ENCODE data around the gene MZB1. TPM values are rescaled to one million over a fixed set of nuclear protein-coding genes. Genes with fewer than 3 reads are reported as not detected.

Gene MZB1
- total and polyA plus RNA-seq, 2 of the 13 experiments (the other 11 are each of a cell fraction or from before 2014, with no cell fraction given): 0.31 to 0.40 TPM

- TF ChIP-seq REST (IDR thresholded peaks at IDR 0.05; ENCODE audit: borderline replicate concordance in 1 of 2, low read depth in 1 of 2, low read length in 2 of 2): no peak; a peak in 1 of 4 replicates
- 0 out of 2 replicates have a peak, but pooled peaks have one; percentile 74 for TF ChIP-seq ZNF576 (CRISPR knock-in tag; IDR thresholded peaks at IDR 0.05)
- TF ChIP-seq PBX2 (CRISPR knock-in tag; IDR thresholded peaks at IDR 0.05): no peak
- TF ChIP-seq SOX13 (IDR thresholded peaks at IDR 0.05): peak; percentile 71; the same call in 1 of the 2 replicates
- TF ChIP-seq SOX13 (CRISPR knock-in tag; conservative IDR thresholded peaks at IDR 0.05 in 1 of 2, IDR thresholded peaks at IDR 0.05 in 1 of 2): peak in 1 of 2 experiments; percentile 90; a peak in 2 of 4 replicates
- peak; percentile 56; the same call in 1 of the 2 replicates for TF ChIP-seq ZNF232 (CRISPR knock-in tag; IDR thresholded peaks at IDR 0.05; ENCODE audit: borderline replicate concordance)
- no peak for TF ChIP-seq HMGXB3 (CRISPR knock-in tag; IDR thresholded peaks at IDR 0.05; ENCODE audit: borderline replicate concordance)
- TF ChIP-seq ZNF337 (CRISPR knock-in tag; IDR thresholded peaks at IDR 0.05; ENCODE audit: borderline replicate concordance, low read depth): 0 out of 2 replicates have a peak, but pooled peaks have one; percentile 68
- peak; percentile 76 for TF ChIP-seq ERF (CRISPR knock-in tag; IDR thresholded peaks at IDR 0.05)
- TF ChIP-seq TSC22D2 (CRISPR knock-in tag; IDR thresholded peaks at IDR 0.05; ENCODE audit: borderline replicate concordance): no peak
- TF ChIP-seq STAT6 (CRISPR knock-in tag; IDR thresholded peaks at IDR 0.05; ENCODE audit: borderline replicate concordance): peak; percentile 57; the same call in 1 of the 2 replicates
- peak; percentile 59; the same call in 1 of the 2 replicates for TF ChIP-seq PATZ1 (CRISPR knock-in tag; IDR thresholded peaks at IDR 0.05)
Measured at GRCh38 chr5:139341689-139342422, 47.9 kb downstream of the MZB1 start, which contains the start of gene PAIP2 (continued).
